ENCODE results near the gene PSMB2. TPM values are rescaled to one million over a fixed set of nuclear protein-coding genes. Genes with fewer than 3 reads are reported as not detected.
A peak's percentile ranks its signal among the peaks of the same experiment; 100 is the strongest.

Gene PSMB2
- total RNA-seq, 1 donor from 2014 or later, result 44.1 TPM

DNA sequence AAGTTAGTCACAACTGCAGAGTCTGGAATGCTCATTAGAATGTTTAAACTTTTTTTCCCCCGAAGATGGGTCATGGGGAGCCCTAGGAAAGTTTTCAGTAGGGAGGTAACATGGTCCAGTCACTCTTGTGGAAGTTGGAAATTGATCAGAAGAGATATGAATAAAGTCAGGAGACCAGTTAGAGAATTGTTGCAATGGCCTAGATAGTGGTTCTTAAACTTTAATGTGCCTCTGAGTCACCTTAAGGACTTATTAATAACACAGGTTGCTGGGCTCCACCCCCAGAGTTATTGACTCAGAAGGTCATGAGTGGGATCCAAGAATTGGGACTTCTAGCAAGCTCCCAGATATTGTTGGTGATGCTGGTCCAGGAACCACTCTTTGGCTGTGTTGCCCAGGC, 71.4 kb downstream of the PSMB2 start:
- H3K27me3 ChIP-seq, result peaks cover 5% of the 10 kb centered on the region
- DNase-seq, result peak; percentile 4
- intact Hi-C loops (cut with DNase I), result loop anchor here (5.0 to 10.0 kb wide), 2 partner anchors 118 to 155 kb away; no protein-coding TSS in a partner anchor
- no peaks in the 10 kb centered on the region for H3K36me3 ChIP-seq
- H3K4me3 ChIP-seq, result no peak overlapping the region
- TF ChIP-seq CTCF (IDR thresholded peaks at IDR 0.05), result no peak
- no peaks in the 10 kb centered on the region for H3K9me3 ChIP-seq
- H3K4me1 ChIP-seq, result no peaks in the 10 kb centered on the region
- ATAC-seq, result no peak
- H3K27ac ChIP-seq, result no peak overlapping the region

GRCh38 chr1:35568975-35569395, 72.3 kb downstream of the PSMB2 start:
- no peaks in the 10 kb centered on the region for H3K9me3 ChIP-seq
- intact Hi-C loops (cut with DNase I), result loop anchor here (5.0 to 10.0 kb wide), 2 partner anchors 117 to 156 kb away; no protein-coding TSS in a partner anchor
- H3K36me3 ChIP-seq, result no peaks in the 10 kb centered on the region
- no peak overlapping the region for H3K4me3 ChIP-seq
- H3K27ac ChIP-seq, result no peak overlapping the region
- no peaks in the 10 kb centered on the region for H3K4me1 ChIP-seq
- TF ChIP-seq CTCF (IDR thresholded peaks at IDR 0.05), result peak; percentile 84
- H3K27me3 ChIP-seq, result no peaks in the 10 kb centered on the region
- ATAC-seq (peak; percentile 77), DNase-seq (peak; percentile 72)

- TF ChIP-seq CTCF (IDR thresholded peaks at IDR 0.05), result no peak
- intact Hi-C loops (cut with DNase I), result loop anchor here (5.0 to 10.0 kb wide), 2 partner anchors 116 to 157 kb away; no protein-coding TSS in a partner anchor
- H3K4me1 ChIP-seq, result no peaks in the 10 kb centered on the region
- H3K9me3 ChIP-seq, result no peaks in the 10 kb centered on the region
- H3K27me3 ChIP-seq, result no peaks in the 10 kb centered on the region
- no peaks in the 10 kb centered on the region for H3K36me3 ChIP-seq
- H3K27ac ChIP-seq, result no peak overlapping the region
- no peak overlapping the region for H3K4me3 ChIP-seq
- DNase-seq, result peak; percentile 8
- no peak for ATAC-seq
Measured at GRCh38 chr1:35567947-35568558, 73.3 kb downstream of the PSMB2 start.

DNA sequence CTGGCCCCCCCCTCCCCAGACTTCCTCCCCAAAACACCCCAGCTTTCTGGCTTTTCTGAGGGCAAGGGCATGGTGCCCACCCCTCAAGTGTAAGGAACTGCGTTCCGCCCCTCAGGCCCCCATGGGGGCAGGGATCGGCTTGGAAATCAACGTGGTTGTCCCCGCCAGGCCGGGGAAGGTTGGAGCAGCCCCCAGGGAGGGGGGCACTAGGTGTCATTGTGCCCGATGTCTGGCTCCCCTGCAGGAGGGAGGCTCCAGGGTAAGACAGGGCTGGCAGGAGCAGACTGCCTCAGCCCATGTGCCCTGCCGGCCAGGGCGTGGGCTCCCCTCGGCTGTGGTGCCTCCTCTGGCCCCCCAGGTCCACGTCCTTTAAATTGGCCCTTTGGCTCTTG, 75.6 kb downstream of the PSMB2 start:
- intact Hi-C loops (cut with DNase I), result loop anchor here (5.0 to 10.0 kb wide), 2 partner anchors 113 to 159 kb away; no protein-coding TSS in a partner anchor
- Histone ChIP-seq H3K27ac (no peak overlapping the region), H3K9me3 (no peaks in the 10 kb centered on the region), H3K4me1 (no peaks in the 10 kb centered on the region), H3K4me3 (no peak overlapping the region), H3K36me3 (no peaks in the 10 kb centered on the region), H3K27me3 (no peaks in the 10 kb centered on the region)
- ATAC-seq, result no peak
- peak; percentile 46 for DNase-seq
- no peak for TF ChIP-seq CTCF (IDR thresholded peaks at IDR 0.05)

DNA sequence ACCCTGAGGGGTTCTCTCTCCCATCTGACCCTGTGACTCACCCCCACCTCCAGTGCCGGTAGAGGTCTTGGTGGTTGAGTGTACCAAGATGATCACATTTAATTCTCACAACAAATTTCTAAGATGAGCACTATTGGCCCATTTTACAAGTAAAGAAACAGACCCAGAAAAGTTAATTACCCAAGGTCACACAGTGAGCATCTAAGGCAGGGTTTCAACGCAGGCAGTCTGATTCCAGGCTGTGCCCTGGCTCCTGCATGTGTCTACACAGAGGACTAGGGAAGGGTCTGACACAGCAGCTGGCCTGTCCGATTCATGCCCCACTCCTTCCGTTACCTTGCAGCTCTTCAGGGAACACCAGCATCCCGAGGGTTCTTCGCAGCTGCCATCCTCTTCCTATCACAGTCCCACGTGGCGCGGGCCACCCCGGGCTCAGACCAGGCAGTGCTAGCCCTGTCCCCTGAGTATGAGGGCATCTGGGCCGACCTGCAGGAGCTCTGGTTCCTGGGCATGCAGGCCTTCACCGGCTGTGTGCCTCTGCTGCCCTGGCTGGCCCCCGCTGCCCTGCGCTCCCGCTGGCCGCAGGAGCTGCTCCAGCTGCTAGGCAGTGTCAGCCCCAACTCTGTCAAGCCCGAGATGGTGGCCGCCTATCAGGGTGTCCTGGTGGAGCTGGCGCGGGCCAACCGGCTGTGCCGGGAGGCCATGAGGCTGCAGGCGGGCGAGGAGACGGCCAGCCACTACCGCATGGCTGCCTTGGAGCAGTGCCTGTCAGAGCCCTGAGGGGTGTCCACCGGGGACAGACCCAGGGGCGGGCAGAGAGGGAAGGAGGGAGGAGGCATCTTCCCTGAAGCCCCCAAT, 76.2 kb downstream of the PSMB2 start:
- H3K4me1 ChIP-seq, result no peaks in the 10 kb centered on the region
- no peak overlapping the region for H3K27ac ChIP-seq
- H3K9me3 ChIP-seq, result no peaks in the 10 kb centered on the region
- H3K4me3 ChIP-seq, result no peak overlapping the region
- intact Hi-C loops (cut with DNase I), result loop anchor here (5.0 to 10.0 kb wide), 2 partner anchors 113 to 160 kb away; no protein-coding TSS in a partner anchor
- DNase-seq (peak; percentile 53), ATAC-seq (no peak)
- H3K36me3 ChIP-seq, result no peaks in the 10 kb centered on the region
- no peak for TF ChIP-seq CTCF (IDR thresholded peaks at IDR 0.05)
- H3K27me3 ChIP-seq, result no peaks in the 10 kb centered on the region
